Dedifferentiated amniotic fluid mesenchymal stem cell (primary cell): ENCODE data around the gene WNT4.
"Not testable (repeated sequence)": the region's sequence is repeated elsewhere in the genome, so short reads cannot be mapped to it uniquely, and the experiment has no call there.

Source experiments
- DNase-seq: peaks from one replicate; pipeline ENCODE4 v3.0.0-alpha.2; 2016; ENCODE audit errors: extremely low spot score

Gene WNT4

GRCh38 chr1:22110016-22110415, 32.9 kb downstream of the WNT4 start:
- DNase-seq = no peak

DNA sequence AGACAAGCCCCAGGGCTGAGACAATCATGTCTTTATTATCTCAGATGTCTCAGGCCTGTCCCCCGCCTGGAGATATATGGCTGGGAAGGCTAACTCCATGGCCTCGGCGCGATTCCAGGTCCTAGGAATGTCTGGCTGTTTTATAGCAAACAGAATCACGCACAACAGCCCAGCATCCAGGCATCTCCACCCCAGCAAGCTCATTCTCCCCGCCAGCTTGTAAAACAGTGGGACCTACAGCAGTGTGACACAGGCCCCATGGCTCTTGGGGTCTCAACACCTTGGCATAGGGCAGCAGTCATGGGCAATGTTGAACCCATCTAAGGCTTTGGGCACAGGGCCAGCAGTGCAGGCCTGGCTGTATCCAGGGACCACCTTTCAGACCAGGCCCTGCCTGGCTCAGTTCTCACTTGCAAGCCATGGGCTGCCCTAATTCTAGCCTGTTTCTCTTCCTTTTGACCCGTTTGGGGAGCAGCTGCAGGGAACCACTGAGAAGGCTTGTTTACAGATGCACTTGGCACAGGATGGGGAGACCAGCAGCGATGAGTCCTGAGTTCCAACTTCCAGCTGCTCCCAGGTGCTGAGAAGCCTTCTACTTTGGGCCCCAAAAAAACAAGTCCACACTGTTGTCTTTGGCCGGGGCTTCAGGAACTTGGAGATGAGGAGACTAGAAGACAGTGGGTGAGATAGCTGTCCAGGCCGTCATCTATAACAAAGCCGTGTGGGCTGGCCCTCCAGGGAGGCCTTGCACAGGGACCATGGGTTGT, 34.4 kb downstream of the WNT4 start:
- no peak for DNase-seq

GRCh38 chr1:22107126-22107525, 35.8 kb downstream of the WNT4 start:
- no peak for DNase-seq

GRCh38 chr1:22105611-22106207, 37.2 kb downstream of the WNT4 start:
- peak; percentile 16 for DNase-seq

DNA sequence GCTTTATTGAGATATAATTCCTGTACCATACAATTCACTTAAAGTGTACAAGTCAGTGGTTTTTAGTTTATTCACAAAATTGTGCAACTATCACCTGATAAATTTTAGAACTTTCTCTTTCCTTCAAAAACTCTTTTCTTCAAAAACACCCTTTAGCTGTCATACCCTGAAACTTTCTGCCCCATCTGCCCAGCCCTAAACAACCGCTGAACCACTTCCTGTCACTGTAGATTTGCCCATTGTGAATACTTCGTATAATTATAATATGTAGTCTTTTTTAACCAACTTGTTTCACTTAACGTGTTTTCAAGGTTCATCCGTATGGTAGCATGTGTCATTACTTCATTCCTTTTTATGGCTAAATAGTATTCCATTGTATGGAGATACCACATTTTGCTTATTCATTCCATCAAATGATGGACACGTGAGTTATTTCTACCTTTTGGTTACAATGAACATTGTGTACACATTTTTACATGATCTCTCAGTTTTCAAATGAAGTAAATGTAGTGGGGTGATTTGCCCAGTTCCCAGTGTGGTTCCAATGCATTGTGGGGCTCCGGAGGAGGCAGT, 37.9 kb downstream of the WNT4 start:
- no peak for DNase-seq

GRCh38 chr1:22104094-22104493, 38.8 kb downstream of the WNT4 start:
- DNase-seq = no peak

GRCh38 chr1:22102746-22103145, 40.2 kb downstream of the WNT4 start:
- DNase-seq = no peak

DNA sequence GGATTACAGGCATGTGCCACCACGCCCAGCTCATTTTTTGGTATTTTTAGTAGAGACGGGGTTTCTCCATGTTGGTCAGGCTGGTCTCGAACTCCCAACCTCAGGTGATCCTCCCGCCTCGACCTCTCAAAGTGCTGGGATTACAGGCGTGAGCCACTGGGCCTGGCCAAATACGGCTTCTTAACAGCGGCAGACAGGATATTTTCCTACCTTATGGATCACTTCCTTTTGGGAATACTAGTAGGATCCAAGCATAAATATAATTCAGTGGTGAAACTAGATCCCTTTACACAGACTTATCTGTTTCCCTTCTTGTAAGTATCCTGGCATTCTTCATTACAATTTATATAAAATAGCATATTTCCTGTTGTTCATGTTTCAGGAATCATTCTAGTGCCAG, 40.9 kb downstream of the WNT4 start:
- DNase-seq = no peak

DNA sequence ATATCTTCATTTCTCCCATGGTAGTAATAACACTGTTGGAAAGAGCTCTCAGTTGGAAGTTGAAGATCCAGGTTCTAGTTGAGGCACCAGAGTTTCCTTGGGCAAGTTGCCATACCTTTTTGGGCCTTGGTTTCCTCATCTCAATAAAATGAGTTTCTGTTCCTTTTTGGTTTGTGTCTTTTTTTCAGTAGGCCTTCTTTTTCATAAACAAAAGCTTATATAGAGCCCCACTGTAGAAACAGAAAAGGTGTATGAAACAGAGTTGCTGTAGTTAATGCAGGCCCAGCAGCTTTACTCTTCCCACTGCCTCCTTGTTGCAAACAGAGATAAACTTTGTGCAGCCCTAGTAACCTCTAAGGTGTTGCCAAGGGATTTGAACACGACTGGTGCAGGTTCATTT, 41.7 kb downstream of the WNT4 start:
- DNase-seq = no peak

DNA sequence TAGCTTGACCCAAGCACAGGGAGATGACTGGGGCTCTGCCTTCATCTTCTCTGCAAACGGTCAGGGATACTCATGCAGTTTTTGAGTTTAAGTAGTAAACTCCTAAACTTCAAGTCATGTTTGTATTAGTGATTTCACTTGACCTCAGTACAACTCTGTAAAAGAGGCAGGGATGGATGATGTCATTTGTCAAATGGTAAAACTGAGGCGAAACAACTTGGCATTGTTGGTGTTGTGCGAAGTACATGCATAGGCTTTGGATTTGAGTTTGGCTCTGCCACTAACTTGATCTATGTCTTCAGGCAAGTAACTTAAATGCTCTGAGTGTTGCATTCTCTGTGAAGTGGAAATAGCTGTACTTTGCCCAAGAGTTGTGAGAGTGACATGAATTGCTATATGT, 42.7 kb downstream of the WNT4 start:
- DNase-seq = no peak

- DNase-seq = no peak
Measured at GRCh38 chr1:22098752-22099151, 44.1 kb downstream of the WNT4 start.

- DNase-seq = no peak
Measured at GRCh38 chr1:22096463-22096862, 46.4 kb downstream of the WNT4 start.

DNA sequence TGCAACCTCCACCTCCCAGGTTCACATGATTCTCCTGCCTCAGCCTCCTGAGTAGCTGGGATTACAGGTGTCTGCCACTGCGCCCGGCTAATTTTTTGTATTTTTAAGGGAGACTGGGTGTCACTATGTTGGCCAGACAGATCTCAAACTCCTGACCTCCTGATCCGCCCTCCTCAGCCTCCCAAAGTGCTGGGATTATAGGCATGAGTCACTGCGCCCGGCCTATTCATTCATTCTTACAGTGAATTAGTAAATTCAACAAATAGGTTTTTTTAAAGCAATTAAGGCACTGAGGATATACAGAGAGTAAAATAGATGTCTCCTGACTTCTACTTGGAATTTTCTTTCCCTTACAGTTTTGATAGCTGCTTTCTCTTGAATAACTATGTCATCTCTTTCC, 46.9 kb downstream of the WNT4 start:
- DNase-seq = no peak

GRCh38 chr1:22093513-22093912, 49.4 kb downstream of the WNT4 start:
- no peak for DNase-seq

DNA sequence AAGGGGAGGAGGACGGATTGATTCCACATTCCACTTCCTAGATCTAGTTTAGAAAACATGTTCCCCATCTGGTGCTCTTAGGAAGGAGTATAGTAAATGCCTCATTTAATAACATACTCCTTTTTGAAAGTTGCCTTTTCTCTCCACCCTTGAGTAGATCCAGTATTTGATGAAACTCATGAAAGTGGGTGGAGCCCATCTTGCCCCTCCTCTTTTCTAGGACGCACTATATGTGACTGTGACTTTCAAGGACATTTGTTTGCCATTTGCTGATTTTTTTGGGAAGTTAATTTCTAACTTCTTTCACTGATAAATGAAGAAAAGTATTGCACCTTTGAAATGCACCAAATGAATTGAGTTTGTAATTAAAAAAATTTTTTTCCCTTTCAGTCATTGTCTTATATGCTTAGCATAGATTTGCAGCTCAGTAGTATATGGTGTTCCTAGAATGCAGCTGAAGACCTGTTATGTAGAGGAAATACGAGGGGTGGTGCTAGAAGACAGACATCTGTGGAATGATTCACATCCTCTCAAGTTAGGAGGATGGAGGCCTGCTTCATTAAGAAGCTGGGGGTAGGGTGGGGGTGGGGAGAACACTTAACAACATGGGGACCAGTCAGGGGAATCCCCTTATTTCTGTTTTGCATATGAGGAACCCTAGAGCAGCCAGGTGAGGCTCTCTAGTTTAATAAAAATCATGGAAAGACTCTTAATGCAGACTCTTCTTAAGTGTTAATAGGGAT, 50.7 kb downstream of the WNT4 start:
- not testable (repeated sequence) for DNase-seq

- DNase-seq = no peak
Measured at GRCh38 chr1:22090867-22091266, 52.0 kb downstream of the WNT4 start.

- no peak for DNase-seq
Measured at GRCh38 chr1:22089787-22090186, 53.1 kb downstream of the WNT4 start.

DNA sequence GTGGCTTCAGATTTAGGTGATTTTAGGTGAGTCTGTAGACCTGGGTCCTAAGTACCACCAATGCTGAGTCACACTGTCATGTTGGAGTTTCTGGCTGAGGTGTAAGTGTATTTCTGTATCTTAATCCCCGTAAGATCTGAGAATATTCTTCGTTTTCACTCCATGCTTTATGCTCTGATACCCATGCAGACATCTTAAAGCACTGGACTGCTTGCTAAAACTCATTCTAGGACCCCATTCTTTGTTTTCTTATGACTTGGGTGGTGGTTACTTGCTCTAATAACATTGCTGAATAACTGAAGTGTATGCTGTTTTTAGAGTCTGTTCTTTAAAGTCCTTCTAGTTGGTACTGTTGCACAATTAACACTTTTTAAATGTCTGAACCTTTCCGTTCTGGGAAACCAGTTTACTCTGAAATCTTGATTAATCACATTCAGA, 53.7 kb downstream of the WNT4 start:
- no peak for DNase-seq

DNA sequence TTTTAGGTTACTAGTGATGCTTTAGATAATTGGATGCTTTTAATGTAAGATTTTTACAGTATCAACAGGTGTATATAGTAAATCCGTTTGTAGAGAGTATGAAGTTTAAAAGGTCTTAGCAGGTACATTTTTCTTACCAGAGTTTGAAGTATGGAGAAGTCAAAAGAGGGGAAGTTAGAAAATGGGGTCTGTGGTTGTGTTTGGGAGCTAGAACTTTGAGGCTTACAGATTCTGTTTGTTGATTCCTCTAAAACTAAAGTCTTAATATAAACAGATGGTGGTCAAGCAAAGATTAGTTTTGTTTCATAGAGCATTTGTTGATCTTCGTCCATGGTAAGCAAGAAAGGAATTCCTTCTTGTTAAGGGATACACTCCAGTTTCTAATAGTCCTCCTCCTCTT, 54.6 kb downstream of the WNT4 start:
- DNase-seq = no peak

DNA sequence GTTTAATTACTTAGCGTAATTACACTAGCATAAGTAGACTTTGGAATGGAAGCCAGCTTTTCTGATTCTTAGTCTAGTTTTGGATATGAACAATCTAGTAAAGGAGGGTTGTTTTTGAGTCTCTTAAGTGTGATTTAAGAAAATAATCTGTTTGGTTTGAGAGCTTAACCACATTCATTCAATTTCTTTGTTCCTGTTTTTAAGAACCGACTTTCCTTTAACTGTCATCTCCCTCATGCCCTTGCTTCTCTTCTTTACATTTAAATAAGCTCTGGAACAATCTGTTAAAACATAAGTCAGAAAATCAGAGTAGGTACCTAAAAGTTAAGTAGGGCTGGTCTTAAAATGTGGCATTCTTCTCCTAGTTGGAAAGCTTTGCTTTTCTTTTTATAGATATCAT, 62.7 kb downstream of the WNT4 start:
- DNase-seq = no peak

GRCh38 chr1:22078133-22078532, 64.8 kb downstream of the WNT4 start:
- DNase-seq = no peak

DNA sequence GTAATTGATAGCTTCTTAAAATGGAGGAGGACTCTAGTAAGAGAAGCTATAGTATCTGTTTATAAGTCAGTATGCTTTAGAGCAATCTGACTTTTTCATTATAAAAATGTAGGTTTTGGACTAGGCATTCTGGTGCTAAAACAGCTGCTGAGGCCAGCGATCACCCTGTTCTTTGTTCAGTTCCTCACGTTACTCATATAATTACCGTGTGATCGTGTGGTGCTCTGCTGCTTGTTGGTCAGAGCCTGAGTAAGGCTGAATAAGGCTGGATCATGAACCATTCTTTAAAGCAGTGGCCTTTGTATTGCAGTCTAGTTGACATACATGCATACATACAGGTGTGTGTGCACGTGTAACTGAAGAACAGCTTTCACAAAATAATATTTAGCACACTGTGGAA, 65.2 kb downstream of the WNT4 start:
- DNase-seq = no peak

DNA sequence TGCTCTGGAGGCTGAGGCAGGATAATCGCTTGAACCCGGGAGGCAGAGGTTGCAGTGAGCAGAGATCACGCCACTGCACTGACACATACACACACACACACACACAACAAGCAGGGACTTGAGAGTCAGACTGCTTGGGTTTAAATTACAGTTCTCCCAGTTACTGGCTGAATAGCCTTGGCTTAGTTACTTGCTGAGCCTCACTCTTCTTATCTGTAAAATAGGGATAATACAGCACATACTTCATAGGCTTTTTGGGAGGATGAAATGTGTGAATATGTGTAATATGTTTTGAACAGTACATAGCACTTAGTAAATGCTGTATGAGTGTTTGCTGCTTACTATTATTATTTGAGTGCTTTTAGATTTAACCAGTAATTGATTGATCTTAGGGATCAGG, 66.6 kb downstream of the WNT4 start:
- DNase-seq = no peak
